Astrocyte of the spinal cord (primary cell): Measurements from ENCODE around the gene LIPM.

Source experiments
- DNase-seq: peaks from one replicate; pipeline ENCODE4 v3.0.0; 2011; ENCODE audit warnings: low read depth, low spot score
- H3K4me3 ChIP-seq: 2 replicates; pipeline ENCODE4 v1.5.1; 2011; ENCODE audit warnings: low read depth, mild to moderate bottlenecking, low read length, moderate library complexity
- CTCF ChIP-seq: IDR thresholded peaks from 2 replicates; pipeline ENCODE4 v1.5.1; 2012; ENCODE audit warnings: low read depth, mild to moderate bottlenecking, low read length, inconsistent platforms
- in situ Hi-C: cut with HindIII; loops from 2 replicates; pipeline ENCODE4 v1.10.0; 2017; ENCODE audit warnings: low sequenced_read_pairs

Gene LIPM

GRCh38 chr10:88827671-88828070 is 25.1 kb downstream of the LIPM start:
- no peak overlapping the region for H3K4me3 ChIP-seq
- DNase-seq: no peak
- no peak for TF ChIP-seq CTCF
- in situ Hi-C loops: no loop called here

- no peak for DNase-seq
- in situ Hi-C loops: no loop called here
- no peak overlapping the region for H3K4me3 ChIP-seq
- TF ChIP-seq CTCF: no peak
Measured at GRCh38 chr10:88828310-88828709, 25.8 kb downstream of the LIPM start.

GRCh38 chr10:88830643-88831268 is 28.2 kb downstream of the LIPM start:
- in situ Hi-C loops: no loop called here
- no peak for DNase-seq
- no peak for TF ChIP-seq CTCF
- no peak overlapping the region for H3K4me3 ChIP-seq

GRCh38 chr10:88831709-88832108 is 29.2 kb downstream of the LIPM start:
- in situ Hi-C loops: no loop called here
- no peak for TF ChIP-seq CTCF
- no peak for DNase-seq
- no peak overlapping the region for H3K4me3 ChIP-seq

GRCh38 chr10:88832376-88832775 is 29.8 kb downstream of the LIPM start:
- DNase-seq: no peak
- in situ Hi-C loops: no loop called here
- no peak overlapping the region for H3K4me3 ChIP-seq
- TF ChIP-seq CTCF: no peak

- no peak overlapping the region for H3K4me3 ChIP-seq
- in situ Hi-C loops: no loop called here
- DNase-seq: no peak
- no peak for TF ChIP-seq CTCF
Measured at GRCh38 chr10:88833156-88833555, 30.6 kb downstream of the LIPM start.

- in situ Hi-C loops: no loop called here
- no peak for DNase-seq
- TF ChIP-seq CTCF: no peak
- no peak overlapping the region for H3K4me3 ChIP-seq
Measured at GRCh38 chr10:88833723-88834122, 31.2 kb downstream of the LIPM start.
